Hepatic stellate cell (primary cell): ENCODE measurements around the gene PHACTR1.

Experiments used
- DNase-seq: peaks from one replicate; pipeline ENCODE4 v3.0.0; 2011; ENCODE audit warnings: low spot score

PHACTR1 gene

GRCh38 chr6:13201336-13201735 lies 484.8 kb downstream of the PHACTR1 start:
- DNase-seq = no peak

- DNase-seq = no peak
Measured at GRCh38 chr6:13203145-13203544, 486.6 kb downstream of the PHACTR1 start.

GRCh38 chr6:13205106-13205505 lies 488.5 kb downstream of the PHACTR1 start:
- no peak for DNase-seq

- DNase-seq = no peak
Measured at GRCh38 chr6:13212096-13212495, 495.5 kb downstream of the PHACTR1 start.

- no peak for DNase-seq
Measured at GRCh38 chr6:13212538-13212937, 496.0 kb downstream of the PHACTR1 start.

- no peak for DNase-seq
Measured at GRCh38 chr6:13215390-13215789, 498.8 kb downstream of the PHACTR1 start.

GRCh38 chr6:13216236-13217014 lies 499.9 kb downstream of the PHACTR1 start:
- no peak for DNase-seq

GRCh38 chr6:13217206-13217905 lies 500.8 kb downstream of the PHACTR1 start:
- DNase-seq = no peak

GRCh38 chr6:13220266-13220665 lies 503.7 kb downstream of the PHACTR1 start:
- no peak for DNase-seq

- no peak for DNase-seq
Measured at GRCh38 chr6:13222048-13222447, 505.5 kb downstream of the PHACTR1 start.

- DNase-seq = no peak
Measured at GRCh38 chr6:13226071-13226470, 509.5 kb downstream of the PHACTR1 start.

- DNase-seq = no peak
Measured at GRCh38 chr6:13228264-13229204, 512.0 kb downstream of the PHACTR1 start.

GRCh38 chr6:13229205-13230085 lies 512.9 kb downstream of the PHACTR1 start:
- no peak for DNase-seq

GRCh38 chr6:13233106-13233505 lies 516.5 kb downstream of the PHACTR1 start:
- DNase-seq = no peak

- no peak for DNase-seq
Measured at GRCh38 chr6:13234130-13234529, 517.6 kb downstream of the PHACTR1 start.

- DNase-seq = no peak
Measured at GRCh38 chr6:13235339-13235738, 518.8 kb downstream of the PHACTR1 start.

GRCh38 chr6:13237318-13237717 lies 520.8 kb downstream of the PHACTR1 start:
- no peak for DNase-seq

- DNase-seq = no peak
Measured at GRCh38 chr6:13238017-13238416, 521.5 kb downstream of the PHACTR1 start.

- no peak for DNase-seq
Measured at GRCh38 chr6:13238640-13239216, 522.2 kb downstream of the PHACTR1 start.

GRCh38 chr6:13239530-13240455 lies 523.2 kb downstream of the PHACTR1 start:
- DNase-seq = no peak
